ENCODE data around the gene SNRK. TPM values are rescaled to one million over a fixed set of nuclear protein-coding genes. Genes with fewer than 3 reads are reported as not detected.

Gene SNRK
- total RNA-seq, 2 donors from 2014 or later = 22.7 to 31.2 TPM

DNA sequence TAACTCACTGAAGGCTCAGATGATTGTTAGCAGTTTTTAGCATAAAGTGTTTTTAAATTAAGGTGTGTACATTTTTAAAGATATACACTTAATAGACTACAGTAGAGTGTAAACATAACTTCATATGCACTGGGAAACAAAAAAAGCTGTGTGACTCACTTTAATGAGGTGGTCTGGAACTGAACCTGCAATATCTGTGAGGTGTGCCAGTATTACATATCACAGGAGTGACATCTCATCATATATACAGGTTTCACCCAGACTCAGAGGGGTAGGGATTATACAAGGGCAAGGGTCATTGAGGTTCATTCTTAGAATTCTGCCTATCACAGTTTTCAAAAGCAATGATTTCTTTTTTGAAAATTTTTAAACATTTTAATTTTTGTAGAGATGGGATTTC is 7.3 kb upstream of the SNRK start:
- no peak for DNase-seq (ENCODE audit: low spot score)
- H3K36me3 ChIP-seq = no peaks in the 10 kb centered on the region
- H3K9me3 ChIP-seq = no peaks in the 10 kb centered on the region
- H3K27ac ChIP-seq = no peak overlapping the region
- no peaks in the 10 kb centered on the region for H3K27me3 ChIP-seq
- TF ChIP-seq, protein P1, sequence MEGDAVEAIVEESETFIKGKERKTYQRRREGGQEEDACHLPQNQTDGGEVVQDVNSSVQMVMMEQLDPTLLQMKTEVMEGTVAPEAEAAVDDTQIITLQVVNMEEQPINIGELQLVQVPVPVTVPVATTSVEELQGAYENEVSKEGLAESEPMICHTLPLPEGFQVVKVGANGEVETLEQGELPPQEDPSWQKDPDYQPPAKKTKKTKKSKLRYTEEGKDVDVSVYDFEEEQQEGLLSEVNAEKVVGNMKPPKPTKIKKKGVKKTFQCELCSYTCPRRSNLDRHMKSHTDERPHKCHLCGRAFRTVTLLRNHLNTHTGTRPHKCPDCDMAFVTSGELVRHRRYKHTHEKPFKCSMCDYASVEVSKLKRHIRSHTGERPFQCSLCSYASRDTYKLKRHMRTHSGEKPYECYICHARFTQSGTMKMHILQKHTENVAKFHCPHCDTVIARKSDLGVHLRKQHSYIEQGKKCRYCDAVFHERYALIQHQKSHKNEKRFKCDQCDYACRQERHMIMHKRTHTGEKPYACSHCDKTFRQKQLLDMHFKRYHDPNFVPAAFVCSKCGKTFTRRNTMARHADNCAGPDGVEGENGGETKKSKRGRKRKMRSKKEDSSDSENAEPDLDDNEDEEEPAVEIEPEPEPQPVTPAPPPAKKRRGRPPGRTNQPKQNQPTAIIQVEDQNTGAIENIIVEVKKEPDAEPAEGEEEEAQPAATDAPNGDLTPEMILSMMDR (IDR thresholded peaks at IDR 0.05) = no peak
- no peaks in the 10 kb centered on the region for H3K4me1 ChIP-seq
- H3K4me3 ChIP-seq = no peak overlapping the region

DNA sequence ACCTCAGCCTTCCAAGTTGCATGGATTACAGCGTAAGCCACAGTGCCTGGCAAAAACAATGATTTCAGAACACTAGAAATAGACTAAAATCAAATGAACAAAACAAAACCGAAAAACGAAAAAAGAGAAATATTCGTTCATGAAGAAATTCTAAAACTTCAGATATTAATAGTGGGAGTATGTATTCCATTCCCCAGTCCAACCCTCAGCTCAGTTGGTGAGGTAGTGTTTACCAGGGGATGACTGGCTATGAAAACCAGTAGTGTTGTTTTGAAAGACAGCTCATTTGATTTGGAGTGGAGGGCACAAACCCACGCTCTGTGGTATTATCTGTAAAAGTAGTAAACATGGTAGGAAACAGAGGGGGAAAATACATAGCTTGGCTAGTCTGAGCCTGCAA is 6.8 kb upstream of the SNRK start:
- TF ChIP-seq, protein P1 (IDR thresholded peaks at IDR 0.05) = no peak
- Histone ChIP-seq H3K27ac (no peak overlapping the region), H3K4me3 (no peak overlapping the region), H3K4me1 (no peaks in the 10 kb centered on the region), H3K9me3 (no peaks in the 10 kb centered on the region), H3K27me3 (no peaks in the 10 kb centered on the region), H3K36me3 (no peaks in the 10 kb centered on the region)
- no peak for DNase-seq (ENCODE audit: low spot score)

GRCh38 chr3:43281020-43281419 is 5.3 kb upstream of the SNRK start:
- H3K9me3 ChIP-seq = no peaks in the 10 kb centered on the region

DNA sequence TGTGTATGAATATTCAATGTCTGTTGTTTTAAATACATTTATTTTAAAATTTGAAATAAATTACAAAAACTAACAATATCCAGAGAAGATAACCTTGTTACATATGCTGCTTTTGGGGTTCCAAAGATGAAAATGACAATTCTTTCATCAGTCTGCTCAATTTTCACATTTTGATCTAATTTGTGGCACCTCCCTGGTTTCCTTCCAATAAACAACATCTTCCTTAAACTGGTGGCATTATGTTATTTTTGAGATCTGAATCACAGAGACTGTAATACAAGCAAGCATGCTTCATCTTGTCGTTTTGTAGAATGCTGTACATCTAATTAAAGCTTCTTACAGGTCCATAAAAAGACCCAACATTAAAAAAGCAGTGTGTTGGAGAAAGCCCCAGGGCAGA is 2.2 kb upstream of the SNRK start:
- Histone ChIP-seq H3K9me3 (no peaks in the 10 kb centered on the region), H3K4me1 (peaks cover 0 to 23% of the 10 kb centered on the region in 2 donors), H3K27me3 (no peaks in the 10 kb centered on the region), H3K27ac (no peak overlapping the region), H3K4me3 (no peak overlapping the region), H3K36me3 (no peaks in the 10 kb centered on the region)
- TF ChIP-seq, protein P1 (IDR thresholded peaks at IDR 0.05) = no peak
- no peak for DNase-seq (ENCODE audit: low spot score)

More at GRCh38 chr3:43281020-43281419, 5.3 kb upstream of the SNRK start:
- Histone ChIP-seq H3K27me3 (no peaks in the 10 kb centered on the region), H3K27ac (no peak overlapping the region), H3K4me3 (no peak overlapping the region), H3K4me1 (peaks cover 0 to 6% of the 10 kb centered on the region in 2 donors), H3K36me3 (no peaks in the 10 kb centered on the region)
- no peak for DNase-seq (ENCODE audit: low spot score)
- TF ChIP-seq, protein P1 (IDR thresholded peaks at IDR 0.05) = no peak

DNA sequence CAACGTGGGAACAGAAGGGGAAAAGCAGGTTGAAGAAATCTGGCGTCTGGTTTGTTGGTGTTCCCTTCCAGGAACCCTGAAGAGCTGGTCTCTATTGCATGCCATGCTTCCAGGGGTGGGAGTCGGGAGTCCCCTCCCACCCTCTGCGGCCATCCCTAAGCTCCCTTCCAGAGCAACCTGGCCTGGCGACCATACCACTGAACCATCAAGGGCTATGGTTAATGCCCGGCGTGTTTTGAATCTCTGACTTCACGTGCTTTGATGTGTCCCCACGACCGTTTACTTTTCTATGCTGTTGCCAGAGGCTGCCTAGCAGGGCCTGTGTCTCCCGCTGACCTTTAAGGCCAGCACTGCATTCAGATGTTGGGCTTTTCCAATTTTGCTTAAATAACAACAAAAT is 696 bp upstream of the SNRK start:
- H3K4me1 ChIP-seq = peaks cover 0 to 37% of the 10 kb centered on the region in 2 donors
- peak overlapping the region; percentile 75 to 85 for H3K27ac ChIP-seq

More for the DNA sequence above, 696 bp upstream of the SNRK start:
- Histone ChIP-seq H3K36me3 (no peaks in the 10 kb centered on the region), H3K9me3 (no peaks in the 10 kb centered on the region), H3K4me3 (peak overlapping the region in 1 of 2 donors; percentile 55), H3K27me3 (no peaks in the 10 kb centered on the region)
- DNase-seq (ENCODE audit: low spot score) = no peak
- TF ChIP-seq, protein P1 (IDR thresholded peaks at IDR 0.05) = no peak
